ENCODE data around the gene ZNF792. TPM values are rescaled to one million over a fixed set of nuclear protein-coding genes. Genes with fewer than 3 reads are reported as not detected.
"Not testable (repeated sequence)": the region's sequence is repeated elsewhere in the genome, so short reads cannot be mapped to it uniquely, and the experiment has no call there.

ZNF792 gene
- total and polyA plus RNA-seq, 7 experiments from 2014 or later: 11.0 to 33.9 (median 18.3) TPM

GRCh38 chr19:34995551-34995950 lies 31.5 kb upstream of the ZNF792 start:
- intact Hi-C loops (cut with micrococcal nuclease): loop anchor here in 1 of 2 donors (5.0 kb wide), 1 partner anchor 217 kb away; no protein-coding TSS in a partner anchor
- no peak for ATAC-seq

GRCh38 chr19:34994643-34995541 lies 30.9 kb upstream of the ZNF792 start:
- Mint-ChIP-seq H3K4me1 (peaks cover 32 to 63% (median 55%) of the 10 kb centered on the region in 7 donors), H3K9me3 (peaks cover 0 to 4% (median 0%) of the 10 kb centered on the region in 11 donors), H3K27me3 (no peaks in the 10 kb centered on the region), H3K36me3 (peaks cover 0 to 3% (median 0%) of the 10 kb centered on the region in 5 donors), H3K4me3 (peak overlapping the region in 3 of 10 donors; percentile 6 to 98 (median 48)), H3K27ac (peak overlapping the region in 7 of 9 donors; percentile 64 to 99 (median 97))
- no peak for ATAC-seq
- intact Hi-C loops (cut with micrococcal nuclease): loop anchor here in 1 of 2 donors (5.0 kb wide), 1 partner anchor 217 kb away; no protein-coding TSS in a partner anchor
- H3K27ac ChIP-seq (ENCODE audit: low read depth, low read length): peak overlapping the region; percentile 97
- H3K36me3 ChIP-seq (ENCODE audit: control insufficient read depth in 2 of 3, insufficient read depth in 3 of 3, low read length in 3 of 3): no peaks in the 10 kb centered on the region
- ChIA-PET CTCF (interaction anchor here (1.0 to 1.7 kb wide), 4 partner anchors 9 to 26 kb away, joined by 3 to 5 read pairs (median 4); no protein-coding TSS in a partner anchor), POLR2A (interaction anchor here (0.6 to 10.7 kb wide), 6 partner anchors 7 to 47 kb away, joined by 4 to 237 read pairs (median 16); partner anchors contain the start of gene HPN)
- no peak for DNase-seq
- no peak overlapping the region for H3K4me3 ChIP-seq (ENCODE audit: low read length)
- no peaks in the 10 kb centered on the region for H3K9me3 ChIP-seq (ENCODE audit: control insufficient read depth in 2 of 3, low read length in 3 of 3)
- peaks cover 40 to 46% of the 10 kb centered on the region in 2 donors for H3K4me1 ChIP-seq (ENCODE audit: control insufficient read depth in 2 of 2, insufficient read depth in 2 of 2, low read length in 2 of 2)
- no peaks in the 10 kb centered on the region for H3K27me3 ChIP-seq (ENCODE audit: control insufficient read depth in 2 of 2, insufficient read depth in 2 of 2, low read length in 2 of 2)

More at GRCh38 chr19:34995551-34995950, 31.5 kb upstream of the ZNF792 start:
- DNase-seq: no peak
- Mint-ChIP-seq H3K36me3 (peaks cover 0 to 2% (median 0%) of the 10 kb centered on the region in 5 donors), H3K27ac (peak overlapping the region in 8 of 9 donors; percentile 23 to 99 (median 98)), H3K4me3 (peak overlapping the region in 4 of 10 donors; percentile 6 to 98 (median 54)), H3K4me1 (peaks cover 30 to 59% (median 51%) of the 10 kb centered on the region in 7 donors), H3K9me3 (peaks cover 0 to 4% (median 0%) of the 10 kb centered on the region in 11 donors), H3K27me3 (no peaks in the 10 kb centered on the region)
- Histone ChIP-seq H3K36me3 (ENCODE audit: control insufficient read depth in 2 of 3, insufficient read depth in 3 of 3, low read length in 3 of 3) (peaks cover 0 to under 1% (median 0%) of the 10 kb centered on the region in 3 experiments), H3K27ac (ENCODE audit: low read depth, low read length) (peak overlapping the region; percentile 97), H3K27me3 (ENCODE audit: control insufficient read depth in 2 of 2, insufficient read depth in 2 of 2, low read length in 2 of 2) (no peaks in the 10 kb centered on the region), H3K4me1 (ENCODE audit: control insufficient read depth in 2 of 2, insufficient read depth in 2 of 2, low read length in 2 of 2) (peaks cover 40 to 46% of the 10 kb centered on the region in 2 donors), H3K4me3 (ENCODE audit: low read length) (no peak overlapping the region), H3K9me3 (ENCODE audit: control insufficient read depth in 2 of 3, low read length in 3 of 3) (no peaks in the 10 kb centered on the region)
- POLR2A ChIA-PET: interaction anchor here (0.6 to 10.7 kb wide), 6 partner anchors 8 to 46 kb away, joined by 4 to 237 read pairs (median 16); partner anchors contain the start of gene HPN
- CTCF ChIA-PET: interaction anchor here (1.0 to 1.7 kb wide), 4 partner anchors 9 to 27 kb away, joined by 3 to 5 read pairs (median 4); no protein-coding TSS in a partner anchor

- ATAC-seq (no peak), DNase-seq (no peak)
- Mint-ChIP-seq H3K9me3 (peaks cover 0 to 4% (median 0%) of the 10 kb centered on the region in 11 donors), H3K27me3 (no peaks in the 10 kb centered on the region), H3K27ac (peak overlapping the region in 6 of 9 donors; percentile 6 to 79 (median 58)), H3K36me3 (peaks cover 0 to 3% (median 0%) of the 10 kb centered on the region in 5 donors), H3K4me1 (peaks cover 28 to 61% (median 53%) of the 10 kb centered on the region in 7 donors), H3K4me3 (peak overlapping the region in 3 of 10 donors; percentile 0 to 60 (median 48))
- ChIA-PET POLR2A (interaction anchor here (0.7 to 10.7 kb wide), 3 partner anchors 9 to 22 kb away, joined by 3 to 237 read pairs (median 38); no protein-coding TSS in a partner anchor), CTCF (interaction anchor here (1.2 kb wide), 1 partner anchor 20 kb away, joined by 4 read pairs; no protein-coding TSS in a partner anchor)
- no peaks in the 10 kb centered on the region for H3K36me3 ChIP-seq (ENCODE audit: control insufficient read depth in 2 of 3, insufficient read depth in 3 of 3, low read length in 3 of 3)
- intact Hi-C loops (cut with micrococcal nuclease): no loop called here
- H3K9me3 ChIP-seq (ENCODE audit: control insufficient read depth in 2 of 3, low read length in 3 of 3): no peaks in the 10 kb centered on the region
- no peaks in the 10 kb centered on the region for H3K27me3 ChIP-seq (ENCODE audit: control insufficient read depth in 2 of 2, insufficient read depth in 2 of 2, low read length in 2 of 2)
- peaks cover 34 to 41% of the 10 kb centered on the region in 2 donors for H3K4me1 ChIP-seq (ENCODE audit: control insufficient read depth in 2 of 2, insufficient read depth in 2 of 2, low read length in 2 of 2)
- H3K4me3 ChIP-seq (ENCODE audit: low read length): no peak overlapping the region
- no peak overlapping the region for H3K27ac ChIP-seq (ENCODE audit: low read depth, low read length)
Measured at GRCh38 chr19:34994286-34994642, 30.2 kb upstream of the ZNF792 start.

- H3K4me1 ChIP-seq (ENCODE audit: control insufficient read depth in 2 of 2, insufficient read depth in 2 of 2, low read length in 2 of 2): peaks cover 19 to 27% of the 10 kb centered on the region in 2 donors
- H3K9me3 ChIP-seq (ENCODE audit: control insufficient read depth in 2 of 3, low read length in 3 of 3); intact Hi-C loops (cut with micrococcal nuclease); H3K36me3 Mint-ChIP-seq; H3K9me3 Mint-ChIP-seq; DNase-seq; H3K27me3 Mint-ChIP-seq; H3K27me3 ChIP-seq (ENCODE audit: control insufficient read depth in 2 of 2, insufficient read depth in 2 of 2, low read length in 2 of 2); H3K27ac ChIP-seq (ENCODE audit: low read depth, low read length); H3K4me3 ChIP-seq (ENCODE audit: low read length); H3K36me3 ChIP-seq (ENCODE audit: control insufficient read depth in 2 of 3, insufficient read depth in 3 of 3, low read length in 3 of 3); ATAC-seq: not testable (repeated sequence)
- ChIA-PET POLR2A (interaction anchor here (0.7 to 3.6 kb wide), 7 partner anchors 9 to 25 kb away, joined by 3 to 13 read pairs (median 4); no protein-coding TSS in a partner anchor), CTCF (interaction anchor here (1.2 kb wide), 1 partner anchor 20 kb away, joined by 4 read pairs; no protein-coding TSS in a partner anchor)
- peak overlapping the region in 3 of 9 donors; percentile 46 to 67 (median 48) for H3K27ac Mint-ChIP-seq
- H3K4me3 Mint-ChIP-seq: peak overlapping the region in 2 of 10 donors; percentile 60 to 64
- H3K4me1 Mint-ChIP-seq: peaks cover 16 to 60% (median 38%) of the 10 kb centered on the region in 7 donors
Measured at GRCh38 chr19:34992582-34992981, 28.6 kb upstream of the ZNF792 start.

- CTCF ChIA-PET: interaction anchor here (1.2 kb wide), 1 partner anchor 21 kb away, joined by 4 read pairs; no protein-coding TSS in a partner anchor
- intact Hi-C loops (cut with micrococcal nuclease): no loop called here
- peak overlapping the region in 4 of 10 donors; percentile 26 to 64 (median 50) for H3K4me3 Mint-ChIP-seq
- H3K36me3 Mint-ChIP-seq: peaks cover 0 to 3% (median 0%) of the 10 kb centered on the region in 5 donors
- no peak for ATAC-seq
- H3K9me3 Mint-ChIP-seq: no peaks in the 10 kb centered on the region
- Histone ChIP-seq H3K9me3 (ENCODE audit: control insufficient read depth in 2 of 3, low read length in 3 of 3) (no peaks in the 10 kb centered on the region), H3K4me1 (ENCODE audit: control insufficient read depth in 2 of 2, insufficient read depth in 2 of 2, low read length in 2 of 2) (peaks cover 11 to 19% of the 10 kb centered on the region in 2 donors), H3K36me3 (ENCODE audit: control insufficient read depth in 2 of 3, insufficient read depth in 3 of 3, low read length in 3 of 3) (no peaks in the 10 kb centered on the region), H3K27me3 (ENCODE audit: control insufficient read depth in 2 of 2, insufficient read depth in 2 of 2, low read length in 2 of 2) (no peaks in the 10 kb centered on the region), H3K4me3 (ENCODE audit: low read length) (no peak overlapping the region), H3K27ac (ENCODE audit: low read depth, low read length) (no peak overlapping the region)
- H3K4me1 Mint-ChIP-seq: peaks cover 7 to 57% (median 30%) of the 10 kb centered on the region in 7 donors
- H3K27me3 Mint-ChIP-seq: no peaks in the 10 kb centered on the region
- no peak for DNase-seq
- peak overlapping the region in 4 of 9 donors; percentile 43 to 77 (median 52) for H3K27ac Mint-ChIP-seq
- POLR2A ChIA-PET: interaction anchor here (0.7 to 3.6 kb wide), 9 partner anchors 8 to 553 kb away, joined by 3 to 16 read pairs (median 4); partner anchors contain the start of gene GRAMD1A
Measured at GRCh38 chr19:34991542-34992333, 27.7 kb upstream of the ZNF792 start.

All from naive thymus-derived CD4-positive, alpha-beta T cell (primary cell).